ENCODE data around the gene INTS1. TPM values are rescaled to one million over a fixed set of nuclear protein-coding genes. Genes with fewer than 3 reads are reported as not detected.
A peak's percentile ranks its signal among the peaks of the same experiment; 100 is the strongest.

The INTS1 gene
- total RNA-seq, 2 donors from 2014 or later: 29.0 to 47.0 TPM

DNA sequence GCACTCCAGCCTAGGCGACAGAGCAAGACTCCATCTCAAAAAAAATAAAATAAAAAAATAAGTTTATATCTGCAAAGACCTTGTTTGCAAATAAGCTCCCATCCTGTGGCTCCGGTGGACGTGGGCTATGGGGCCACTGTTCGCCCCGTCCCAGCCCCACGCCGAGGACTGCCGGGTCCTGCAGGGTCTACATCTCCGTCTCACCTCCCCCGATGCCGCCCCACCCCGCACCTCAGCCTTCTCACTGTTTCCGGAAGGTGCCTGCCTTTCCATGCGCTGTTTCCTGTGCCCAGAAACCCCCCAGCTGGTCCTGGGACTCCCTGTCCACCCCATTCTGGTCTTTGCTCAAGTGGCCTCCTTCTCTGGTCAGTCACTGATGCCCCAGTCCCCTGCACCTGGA lies 5.0 kb upstream of the INTS1 start:
- H3K36me3 ChIP-seq: no peaks in the 10 kb centered on the region
- DNase-seq (ENCODE audit: low spot score): no peak
- no peaks in the 10 kb centered on the region for H3K9me3 ChIP-seq
- H3K27ac ChIP-seq: no peak overlapping the region
- H3K4me3 ChIP-seq: no peak overlapping the region
- H3K4me1 ChIP-seq: peaks cover 0 to 22% of the 10 kb centered on the region in 2 donors
- no peaks in the 10 kb centered on the region for H3K27me3 ChIP-seq
- TF ChIP-seq, protein P1, sequence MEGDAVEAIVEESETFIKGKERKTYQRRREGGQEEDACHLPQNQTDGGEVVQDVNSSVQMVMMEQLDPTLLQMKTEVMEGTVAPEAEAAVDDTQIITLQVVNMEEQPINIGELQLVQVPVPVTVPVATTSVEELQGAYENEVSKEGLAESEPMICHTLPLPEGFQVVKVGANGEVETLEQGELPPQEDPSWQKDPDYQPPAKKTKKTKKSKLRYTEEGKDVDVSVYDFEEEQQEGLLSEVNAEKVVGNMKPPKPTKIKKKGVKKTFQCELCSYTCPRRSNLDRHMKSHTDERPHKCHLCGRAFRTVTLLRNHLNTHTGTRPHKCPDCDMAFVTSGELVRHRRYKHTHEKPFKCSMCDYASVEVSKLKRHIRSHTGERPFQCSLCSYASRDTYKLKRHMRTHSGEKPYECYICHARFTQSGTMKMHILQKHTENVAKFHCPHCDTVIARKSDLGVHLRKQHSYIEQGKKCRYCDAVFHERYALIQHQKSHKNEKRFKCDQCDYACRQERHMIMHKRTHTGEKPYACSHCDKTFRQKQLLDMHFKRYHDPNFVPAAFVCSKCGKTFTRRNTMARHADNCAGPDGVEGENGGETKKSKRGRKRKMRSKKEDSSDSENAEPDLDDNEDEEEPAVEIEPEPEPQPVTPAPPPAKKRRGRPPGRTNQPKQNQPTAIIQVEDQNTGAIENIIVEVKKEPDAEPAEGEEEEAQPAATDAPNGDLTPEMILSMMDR (IDR thresholded peaks at IDR 0.05): no peak

DNA sequence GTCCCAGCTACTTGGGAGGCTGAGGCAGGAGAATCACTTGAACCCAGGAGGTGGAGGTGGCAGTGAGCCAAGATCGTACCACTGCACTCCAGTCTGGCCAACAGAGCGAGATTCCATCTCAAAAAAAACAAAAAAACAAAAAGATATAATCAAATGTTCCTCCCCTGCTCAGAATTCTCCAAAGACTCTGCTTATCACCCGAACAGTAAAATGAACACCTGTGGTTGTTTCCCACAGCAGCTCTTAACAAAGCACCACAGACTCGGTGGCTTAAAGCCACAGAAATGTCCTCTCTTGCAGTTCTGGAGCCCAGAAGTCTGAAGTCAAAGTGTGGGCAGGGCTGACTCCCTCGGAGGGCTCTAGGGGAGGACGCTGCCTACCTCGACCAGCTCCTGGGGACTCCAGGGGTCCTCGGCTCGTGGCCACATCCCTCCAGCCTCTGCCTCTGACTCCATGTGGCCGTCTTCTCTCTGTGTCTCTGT lies 4.1 kb upstream of the INTS1 start:
- Histone ChIP-seq H3K27me3 (no peaks in the 10 kb centered on the region), H3K4me3 (no peak overlapping the region), H3K9me3 (no peaks in the 10 kb centered on the region), H3K27ac (no peak overlapping the region), H3K36me3 (no peaks in the 10 kb centered on the region), H3K4me1 (peaks cover 0 to 18% of the 10 kb centered on the region in 2 donors)
- TF ChIP-seq, protein P1 (IDR thresholded peaks at IDR 0.05): no peak
- no peak for DNase-seq (ENCODE audit: low spot score)

- DNase-seq (ENCODE audit: low spot score): no peak
- H3K27ac ChIP-seq: peak overlapping the region in 1 of 2 donors; percentile 4
- no peak overlapping the region for H3K4me3 ChIP-seq
- H3K9me3 ChIP-seq: no peaks in the 10 kb centered on the region
- H3K4me1 ChIP-seq: peaks cover 0 to 27% of the 10 kb centered on the region in 2 donors
- TF ChIP-seq, protein P1 (IDR thresholded peaks at IDR 0.05): no peak
- no peaks in the 10 kb centered on the region for H3K27me3 ChIP-seq
- H3K36me3 ChIP-seq: peaks cover 11% of the 10 kb centered on the region
Observed at GRCh38 chr7:1505731-1506550, 1.8 kb upstream of the INTS1 start.

GRCh38 chr7:1503390-1503789 lies 799 bp downstream of the INTS1 start:
- H3K4me3 ChIP-seq: peak overlapping the region; percentile 99 to 100
- H3K27ac ChIP-seq: peak overlapping the region in 1 of 2 donors; percentile 78
- TF ChIP-seq, protein P1 (IDR thresholded peaks at IDR 0.05): no peak
- peaks cover 32% of the 10 kb centered on the region for H3K36me3 ChIP-seq
- H3K9me3 ChIP-seq: no peaks in the 10 kb centered on the region
- no peak for DNase-seq (ENCODE audit: low spot score)
- H3K27me3 ChIP-seq: no peaks in the 10 kb centered on the region
- H3K4me1 ChIP-seq: peaks cover 0 to 27% of the 10 kb centered on the region in 2 donors

DNA sequence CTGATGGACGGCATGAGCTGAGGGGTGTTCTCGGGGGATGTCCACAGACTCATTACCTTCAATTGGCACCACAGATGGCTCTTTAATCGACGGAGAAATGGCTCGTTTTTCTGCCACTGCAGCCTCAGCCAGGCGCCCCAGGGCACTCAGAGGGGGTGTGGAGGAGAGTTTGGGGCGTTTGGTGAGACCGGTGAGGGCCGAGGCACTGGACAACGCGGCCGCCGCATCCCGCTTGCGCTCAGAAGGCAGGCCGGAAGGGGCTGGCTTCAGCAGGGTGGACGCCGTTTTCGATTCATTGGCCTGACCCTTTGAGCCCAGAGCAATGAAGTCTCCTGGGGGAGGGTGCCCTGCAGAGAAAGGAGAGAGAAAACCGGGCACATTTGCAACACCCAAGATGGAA lies 1.3 kb downstream of the INTS1 start:
- peak overlapping the region in 1 of 2 donors; percentile 100 for H3K4me3 ChIP-seq
- H3K9me3 ChIP-seq: no peaks in the 10 kb centered on the region
- H3K4me1 ChIP-seq: peaks cover 0 to 27% of the 10 kb centered on the region in 2 donors
- no peak overlapping the region for H3K27ac ChIP-seq
- H3K27me3 ChIP-seq: no peaks in the 10 kb centered on the region
- TF ChIP-seq, protein P1 (IDR thresholded peaks at IDR 0.05): no peak
- no peak for DNase-seq (ENCODE audit: low spot score)
- peaks cover 38% of the 10 kb centered on the region for H3K36me3 ChIP-seq
